Putamen (tissue), 1 donor: ENCODE measurements around the gene DNAI2.
A peak's percentile ranks its signal among the peaks of the same experiment; 100 is the strongest.

Source experiments
- DNase-seq: peaks from one replicate; pipeline ENCODE4 v3.0.0-alpha.2; 2016; ENCODE audit warnings: low spot score

The DNAI2 gene

DNA sequence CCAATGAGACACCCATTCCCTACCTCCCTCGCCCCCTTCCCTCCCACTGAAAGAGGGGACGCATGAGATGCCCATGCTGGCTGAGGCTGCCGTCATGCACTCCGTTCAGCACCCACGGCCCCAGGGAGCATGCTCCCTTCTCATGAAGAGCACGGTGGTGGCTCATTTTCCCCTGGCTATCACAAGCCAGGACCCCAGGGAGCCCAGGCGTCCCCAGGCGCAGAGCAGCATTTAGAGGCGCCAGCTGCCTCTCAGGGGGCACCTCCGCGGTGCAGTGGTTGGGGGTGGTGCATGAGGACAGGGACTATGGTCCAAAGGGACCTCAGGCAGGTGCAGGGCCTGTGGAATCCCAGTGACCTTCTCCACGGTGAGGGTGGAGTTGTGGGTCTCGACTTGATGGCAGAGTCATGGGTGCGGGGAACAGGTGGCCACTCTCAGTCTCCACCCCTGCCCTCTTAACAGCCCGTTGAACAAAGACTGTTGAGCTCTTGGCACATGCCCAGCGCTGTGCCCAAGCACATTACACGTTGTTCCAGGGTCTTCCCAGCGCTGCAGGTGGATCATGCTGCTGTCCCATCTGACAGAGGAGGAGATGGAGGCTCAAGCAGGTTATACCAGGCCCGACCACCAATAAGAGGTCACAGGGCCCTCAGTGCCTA is 65.6 kb downstream of the DNAI2 start:
- DNase-seq: no peak

- peak; percentile 40 for DNase-seq
Observed at GRCh38 chr17:74340470-74341023, 66.5 kb downstream of the DNAI2 start.

GRCh38 chr17:74342224-74342623 is 68.2 kb downstream of the DNAI2 start:
- no peak for DNase-seq

- no peak for DNase-seq
Observed at GRCh38 chr17:74343121-74343520, 69.1 kb downstream of the DNAI2 start.

- DNase-seq: no peak
Observed at GRCh38 chr17:74343526-74344284, 69.7 kb downstream of the DNAI2 start.

- no peak for DNase-seq
Observed at GRCh38 chr17:74344658-74345057, 70.6 kb downstream of the DNAI2 start.

DNA sequence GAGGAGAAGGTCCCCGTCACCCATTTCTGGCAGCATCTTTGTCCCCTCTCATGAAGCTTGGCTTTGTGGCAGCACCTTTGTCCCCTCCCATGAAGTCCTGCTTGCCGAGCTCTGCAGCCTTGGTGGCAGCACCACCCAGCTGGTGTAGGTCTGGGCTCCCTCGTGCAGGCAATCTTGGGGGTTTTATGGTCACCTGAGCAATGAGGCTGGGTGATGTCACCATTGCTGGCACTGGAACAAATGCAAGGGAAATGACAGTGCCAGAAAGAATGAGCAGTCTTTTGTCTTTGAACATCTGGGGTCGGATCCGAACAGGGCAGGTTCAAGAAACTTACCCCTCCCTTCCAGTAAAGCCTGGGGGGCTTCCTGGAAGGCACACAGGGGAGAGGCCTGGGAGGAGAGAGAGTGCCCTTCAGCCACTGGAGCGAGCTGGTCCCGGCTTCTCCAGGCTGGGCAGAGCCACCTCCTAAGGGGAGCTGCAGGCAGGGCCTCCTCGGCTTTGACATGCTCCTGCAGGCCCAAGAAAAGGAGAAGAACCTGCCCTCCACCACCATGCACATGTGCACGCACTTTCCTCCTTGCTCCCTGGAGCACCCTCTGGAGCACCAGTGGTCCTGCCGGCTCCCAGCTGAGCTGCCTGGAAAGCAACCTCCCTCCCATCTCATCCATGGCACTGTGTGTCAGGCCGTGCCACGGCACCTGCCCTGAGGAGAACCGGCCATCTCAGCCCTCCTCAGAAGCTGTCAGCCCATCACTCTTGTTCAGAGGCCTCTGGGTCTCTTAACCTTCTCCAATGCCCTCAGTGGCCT is 71.6 kb downstream of the DNAI2 start:
- DNase-seq: no peak

DNA sequence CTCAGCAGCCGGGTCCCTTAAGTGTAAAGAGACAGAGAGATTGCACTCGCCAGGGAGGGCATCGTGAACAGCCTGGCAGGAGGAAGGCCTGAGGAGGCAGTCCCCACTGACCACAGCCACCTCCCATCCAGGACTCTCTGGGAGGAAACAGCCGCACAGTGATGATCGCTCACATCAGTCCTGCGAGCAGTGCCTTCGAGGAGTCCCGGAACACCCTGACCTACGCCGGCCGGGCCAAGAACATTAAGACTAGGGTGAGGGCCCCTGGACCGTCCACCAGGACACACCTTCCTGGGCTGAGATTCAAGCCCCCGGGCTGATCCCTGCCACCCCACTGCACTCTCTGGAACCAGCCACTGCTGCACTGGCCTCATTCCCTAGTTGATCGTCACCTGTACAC is 73.6 kb downstream of the DNAI2 start:
- no peak for DNase-seq

DNA sequence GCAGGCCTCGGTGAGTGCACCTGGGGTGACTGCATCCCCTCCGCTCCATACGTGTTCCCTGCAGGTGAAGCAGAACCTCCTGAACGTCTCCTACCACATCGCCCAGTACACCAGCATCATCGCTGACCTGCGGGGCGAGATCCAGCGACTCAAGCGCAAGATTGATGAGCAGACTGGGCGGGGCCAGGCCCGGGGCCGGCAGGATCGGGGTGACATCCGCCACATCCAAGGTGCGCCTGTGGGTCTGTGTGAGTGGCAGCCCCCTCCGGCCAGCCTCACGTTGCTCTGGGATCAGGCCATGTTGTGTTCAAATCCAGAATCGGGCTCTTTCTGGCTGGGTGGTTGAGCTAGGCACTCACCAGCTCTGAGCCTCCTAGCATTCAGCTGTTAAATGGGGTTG is 75.1 kb downstream of the DNAI2 start:
- DNase-seq: no peak

DNA sequence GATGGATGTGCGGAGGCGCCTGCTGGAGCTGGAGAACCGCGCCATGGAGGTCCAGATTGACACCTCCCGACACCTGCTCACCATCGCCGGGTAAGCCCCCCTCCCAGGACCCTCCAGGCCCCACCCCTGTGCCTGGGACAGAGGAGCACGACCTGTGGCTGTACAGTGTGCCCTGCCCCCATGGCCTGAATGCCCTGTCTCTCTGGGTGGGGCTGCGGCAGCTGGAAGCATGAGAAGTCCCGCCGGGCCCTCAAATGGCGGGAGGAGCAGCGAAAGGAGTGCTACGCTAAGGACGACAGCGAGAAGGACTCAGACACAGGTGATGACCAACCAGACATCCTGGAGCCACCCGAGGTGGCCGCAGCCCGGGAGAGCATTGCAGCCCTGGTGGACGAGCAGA is 76.5 kb downstream of the DNAI2 start:
- DNase-seq: no peak

DNA sequence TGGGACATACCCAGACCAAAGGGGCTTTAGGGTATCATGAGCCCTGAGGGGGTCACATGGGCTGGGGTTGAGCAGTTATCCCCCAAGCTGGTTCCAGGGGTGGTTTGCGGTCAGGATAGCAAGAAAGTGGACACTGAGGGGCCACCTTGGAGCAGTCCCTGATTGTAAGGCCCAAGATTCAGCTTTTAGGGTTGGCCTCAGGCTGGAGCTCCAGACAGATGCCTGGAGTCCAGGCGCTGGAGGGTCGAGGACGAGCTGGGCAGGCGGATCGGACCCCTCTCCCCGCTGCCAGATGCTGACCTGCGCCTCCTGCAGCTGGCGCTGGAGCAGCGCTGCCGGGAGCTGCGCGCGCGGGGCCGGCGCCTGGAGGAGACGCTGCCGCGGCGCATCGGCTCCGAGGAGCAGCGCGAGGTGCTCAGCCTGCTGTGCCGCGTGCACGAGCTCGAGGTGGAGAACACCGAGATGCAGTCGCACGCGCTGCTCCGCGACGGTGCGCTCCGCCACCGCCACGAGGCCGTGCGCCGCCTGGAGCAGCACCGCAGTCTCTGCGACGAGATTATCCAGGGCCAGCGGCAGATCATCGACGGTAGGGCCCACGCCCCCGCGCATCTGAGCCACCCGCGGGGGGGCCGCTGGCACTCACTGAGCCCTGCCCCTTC is 77.6 kb downstream of the DNAI2 start:
- no peak for DNase-seq

- DNase-seq: no peak
Observed at GRCh38 chr17:74353446-74354060, 79.5 kb downstream of the DNAI2 start.

DNA sequence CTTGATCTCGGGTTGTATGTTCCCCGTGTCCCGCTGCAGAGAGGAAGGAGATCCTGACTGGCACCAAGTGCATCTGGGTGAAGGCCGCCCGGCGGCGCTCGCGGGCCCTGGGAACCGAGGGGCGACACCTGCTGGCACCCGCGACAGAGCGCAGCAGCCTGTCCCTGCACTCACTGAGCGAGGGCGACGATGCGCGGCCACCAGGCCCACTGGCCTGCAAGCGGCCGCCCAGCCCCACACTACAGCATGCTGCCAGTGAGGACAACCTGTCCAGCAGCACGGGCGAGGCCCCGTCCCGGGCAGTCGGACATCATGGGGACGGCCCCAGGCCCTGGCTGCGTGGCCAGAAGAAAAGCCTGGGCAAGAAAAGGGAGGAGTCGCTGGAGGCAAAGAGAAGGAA is 80.1 kb downstream of the DNAI2 start:
- no peak for DNase-seq

- DNase-seq: no peak
Observed at GRCh38 chr17:74354561-74354960, 80.5 kb downstream of the DNAI2 start.

DNA sequence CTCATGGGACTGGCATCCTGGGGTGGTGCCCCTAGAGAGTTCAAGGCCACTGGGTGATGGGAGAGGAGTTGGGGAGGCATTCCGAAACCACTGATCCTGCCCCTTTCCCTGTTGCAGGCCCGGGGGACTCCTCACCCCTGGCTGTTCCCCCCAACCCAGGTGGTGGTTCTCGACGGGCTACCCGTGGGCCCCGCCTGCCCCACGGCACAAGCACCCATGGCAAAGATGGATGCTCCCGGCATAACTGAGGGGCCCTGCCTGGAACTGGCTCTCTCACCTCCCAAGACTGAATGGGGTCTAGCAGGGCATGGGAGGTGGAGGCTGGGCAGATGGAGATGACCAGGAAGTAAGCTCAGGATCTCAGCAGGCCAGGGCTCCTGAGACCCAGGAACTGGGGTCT is 81.0 kb downstream of the DNAI2 start:
- DNase-seq: no peak

GRCh38 chr17:74356646-74357465 is 82.8 kb downstream of the DNAI2 start:
- no peak for DNase-seq

- no peak for DNase-seq
Observed at GRCh38 chr17:74357466-74357809, 83.4 kb downstream of the DNAI2 start.

GRCh38 chr17:74358697-74359096 is 84.7 kb downstream of the DNAI2 start:
- DNase-seq: no peak

- no peak for DNase-seq
Observed at GRCh38 chr17:74359916-74360315, 85.9 kb downstream of the DNAI2 start.

GRCh38 chr17:74360899-74361229 is 86.8 kb downstream of the DNAI2 start:
- DNase-seq: no peak
